ENCODE results near the gene SYNM. TPM values are rescaled to one million over a fixed set of nuclear protein-coding genes. Genes with fewer than 3 reads are reported as not detected.

SYNM gene
- total RNA-seq, 1 experiment from 2014 or later = 1.9 TPM

DNA sequence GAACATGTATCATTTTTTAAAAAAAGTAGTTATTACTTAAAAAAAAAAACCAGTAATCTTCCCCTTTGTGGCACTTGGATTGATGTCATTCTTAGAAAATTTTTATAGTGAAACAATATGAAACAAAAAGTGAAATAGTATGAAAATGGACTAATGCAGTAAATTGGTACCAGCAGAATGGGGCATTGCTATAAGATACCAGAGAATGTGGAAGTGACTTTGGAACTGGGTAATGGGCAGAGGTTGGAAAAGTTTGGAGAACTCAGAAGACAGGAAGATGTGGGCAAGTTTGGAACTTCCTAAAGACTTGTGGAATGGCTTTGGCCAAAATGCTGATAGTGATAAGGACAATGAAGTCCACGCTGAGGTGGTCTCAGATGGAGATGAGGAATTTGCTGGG, 77.9 kb downstream of the SYNM start:
- no peaks in the 10 kb centered on the region for H3K9me3 Mint-ChIP-seq
- Histone ChIP-seq H4K20me1 (ENCODE audit: control insufficient read depth, insufficient read depth, insufficient read length) (no peaks in the 10 kb centered on the region), H3K14ac (ENCODE audit: insufficient read depth, low read length) (no peak overlapping the region), H3K4me1 (ENCODE audit: insufficient read depth, low read length) (peaks cover 4% of the 10 kb centered on the region; the same call in 1 of the 2 replicates), H4K91ac (ENCODE audit: insufficient read length, low read depth, low read length) (no peak overlapping the region), H3K4me2 (ENCODE audit: insufficient read depth, insufficient read length, low read length) (no peak overlapping the region), H3K9me3 (ENCODE audit: control insufficient read depth, low read depth, low read length) (no peaks in the 10 kb centered on the region), H4K5ac (ENCODE audit: insufficient read length, low read depth, low read length) (no peak overlapping the region), H3K23me2 (ENCODE audit: insufficient read length, low read depth, low read length, poor library complexity, severe bottlenecking) (no peaks in the 10 kb centered on the region), H3K9ac (ENCODE audit: extremely low read depth, insufficient read length, low read length) (no peak overlapping the region), H2BK5ac (ENCODE audit: insufficient read length, low read length) (no peak overlapping the region), H3K4ac (ENCODE audit: low read depth, low read length) (no peak overlapping the region), H3K27me3 (ENCODE audit: insufficient read depth, low read length) (no peaks in the 10 kb centered on the region), H3K27ac (ENCODE audit: insufficient read length, low read depth, low read length) (no peak overlapping the region), H2BK15ac (ENCODE audit: low read depth, low read length) (no peak overlapping the region), H3K79me2 (ENCODE audit: insufficient read depth, low read length) (no peaks in the 10 kb centered on the region), H3K56ac (ENCODE audit: insufficient read length, low read depth, low read length) (no peak overlapping the region), H2BK20ac (ENCODE audit: low read depth, low read length, poor library complexity, severe bottlenecking) (no peak overlapping the region), H3K23ac (ENCODE audit: insufficient read length, low read depth, low read length) (no peak overlapping the region), H3K79me1 (ENCODE audit: insufficient read depth, low read depth, low read length, poor library complexity, severe bottlenecking) (no peaks in the 10 kb centered on the region), H2AK5ac (ENCODE audit: insufficient read length, low read length) (no peak overlapping the region), H2AFZ (ENCODE audit: low read length) (no peak overlapping the region), H3T11ph (ENCODE audit: low read length) (no peak overlapping the region), H2BK12ac (ENCODE audit: insufficient read length, low read depth, low read length) (no peak overlapping the region), H2BK120ac (ENCODE audit: low read depth, low read length, poor library complexity, severe bottlenecking) (no peak overlapping the region), H3K18ac (ENCODE audit: insufficient read length, low read depth, low read length) (no peak overlapping the region), H4K8ac (replicated peaks; ENCODE audit: insufficient read length, low read depth, low read length) (no peak overlapping the region)
- TF ChIP-seq CTCF (conservative IDR thresholded peaks at IDR 0.05) = no peak
- no peaks in the 10 kb centered on the region for H3K27me3 Mint-ChIP-seq (ENCODE audit: low read depth)
- DNase-seq = no peak
- no peak overlapping the region for H3K4me3 Mint-ChIP-seq
- peaks cover 14 to 20% of the 10 kb centered on the region in 2 experiments for H3K4me1 Mint-ChIP-seq
- H3K36me3 Mint-ChIP-seq (ENCODE audit: insufficient read depth in 1 of 3, low read depth in 3 of 3) = peaks cover 8 to 19% (median 17%) of the 10 kb centered on the region in 3 experiments; a peak in 6 of 7 replicates
- H3K27ac Mint-ChIP-seq = no peak overlapping the region; a peak in 2 of 7 replicates
- no CpG with 5 or more reads among the region's 1 CpG for WGBS (ENCODE audit: extremely low coverage, insufficient read length, low lambda C conversion rate)

Other genes starting within 250 kb of the SYNM start
- not detected in 2 replicates for gene PGPEP1L, start 97.3 kb upstream of the SYNM start, total RNA-seq (2021)
- gene TTC23, start 144.5 kb downstream of the SYNM start, total RNA-seq (2021) = 12.2 and 14.3 TPM in 2 replicates
- 15.0 and 17.6 TPM in 2 replicates for gene LRRC28, start 146.4 kb downstream of the SYNM start, total RNA-seq (2021)

Data from H9 (cell line).